GM21717 (cell line): Measurements from ENCODE around the gene ZFHX3.
A peak's percentile ranks its signal among the peaks of the same experiment; 100 is the strongest.

Experiments used
- ATAC-seq: cut with Tn5 transposase; IDR thresholded peaks from one replicate; pipeline ENCODE4 v1.9.1; 2021; ENCODE audit warnings: mild to moderate bottlenecking, moderate library complexity; ENCODE audit not compliant: unreplicated experiment

The ZFHX3 gene

GRCh38 chr16:73040735-73041402, 7.1 kb downstream of the ZFHX3 start:
- no peak for ATAC-seq

DNA sequence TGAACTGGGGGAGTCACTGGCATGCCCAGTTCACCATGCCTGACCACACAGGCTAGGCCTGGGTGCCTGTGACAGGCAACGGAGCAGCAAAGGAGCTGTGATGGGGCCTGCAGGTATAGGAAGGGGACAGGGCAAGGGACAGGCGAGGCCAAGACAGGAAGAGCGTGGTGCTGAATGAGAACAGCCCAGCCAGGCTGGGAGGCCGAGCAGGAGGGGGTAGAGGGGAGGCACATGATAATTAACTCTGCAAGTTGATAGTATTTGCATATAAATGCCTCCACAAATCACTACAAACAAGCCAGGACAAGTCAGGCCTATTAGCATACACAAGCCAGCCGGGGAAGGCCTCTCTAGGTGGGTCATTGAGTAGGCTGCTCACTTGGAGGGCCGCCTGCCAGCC, 7.8 kb downstream of the ZFHX3 start:
- no peak for ATAC-seq

GRCh38 chr16:73037845-73038570, 9.9 kb downstream of the ZFHX3 start:
- no peak for ATAC-seq

GRCh38 chr16:73037331-73037745, 10.6 kb downstream of the ZFHX3 start:
- no peak for ATAC-seq

DNA sequence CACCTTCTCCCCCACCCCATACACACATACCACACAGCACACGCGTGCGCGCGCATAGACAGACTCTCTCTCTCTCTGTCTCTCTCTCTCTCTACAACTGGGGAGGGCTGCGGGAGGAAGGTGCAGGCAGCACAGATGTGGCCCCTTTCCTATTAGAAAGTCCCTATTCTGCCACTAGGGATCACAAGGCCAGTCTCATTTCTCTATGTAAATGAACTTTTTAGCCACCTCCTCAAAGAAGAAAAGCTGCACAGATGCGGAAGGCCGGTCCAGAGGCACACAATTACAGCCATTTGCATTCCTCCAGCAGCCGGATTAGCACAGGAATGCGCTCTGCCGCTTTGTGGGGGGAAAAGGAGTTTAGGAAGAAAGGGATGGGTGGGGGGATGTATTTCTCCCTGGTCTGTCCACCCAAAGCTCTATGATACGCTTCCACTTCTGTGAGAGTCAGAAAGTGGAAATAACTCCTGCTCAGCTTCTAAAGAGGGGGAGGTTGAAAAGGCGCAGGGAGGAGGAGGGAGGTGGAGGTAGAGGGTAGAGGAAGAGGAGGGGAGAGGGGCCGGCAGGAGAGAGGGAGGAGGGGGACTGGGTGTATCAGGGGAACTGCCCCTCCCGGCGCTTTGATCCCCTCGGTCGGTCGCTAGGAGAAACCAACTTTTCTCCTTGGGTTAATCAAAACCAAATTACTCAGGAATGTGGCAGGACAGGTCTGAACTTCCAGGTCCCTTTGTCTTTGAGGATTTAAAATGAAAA, 11.7 kb downstream of the ZFHX3 start:
- peak; percentile 70 for ATAC-seq

DNA sequence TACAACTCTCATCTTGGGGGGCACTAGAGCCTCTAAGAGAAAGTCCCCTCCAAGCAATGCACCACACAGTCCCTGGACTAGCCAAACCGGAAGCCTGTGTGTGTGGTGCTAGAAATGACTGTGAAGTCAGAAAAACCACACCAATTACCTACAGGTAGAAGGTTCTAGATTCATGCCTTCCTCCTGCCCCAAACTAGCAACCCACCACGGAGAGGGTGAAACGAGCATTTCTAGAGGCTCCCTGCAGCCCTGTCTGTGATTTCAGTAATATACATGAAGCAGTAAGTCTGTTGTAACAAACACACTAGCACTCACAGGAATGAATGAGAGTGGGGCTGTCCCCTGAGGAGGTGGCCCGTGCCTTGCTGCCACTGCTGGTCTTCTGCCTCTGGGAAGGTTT, 13.6 kb downstream of the ZFHX3 start:
- ATAC-seq = peak; percentile 36

GRCh38 chr16:73033271-73033998, 14.5 kb downstream of the ZFHX3 start:
- no peak for ATAC-seq

GRCh38 chr16:73032541-73033270, 15.2 kb downstream of the ZFHX3 start:
- ATAC-seq = peak; percentile 32

GRCh38 chr16:73031984-73032383, 15.9 kb downstream of the ZFHX3 start:
- ATAC-seq = no peak

GRCh38 chr16:73031155-73031866, 16.6 kb downstream of the ZFHX3 start:
- no peak for ATAC-seq

DNA sequence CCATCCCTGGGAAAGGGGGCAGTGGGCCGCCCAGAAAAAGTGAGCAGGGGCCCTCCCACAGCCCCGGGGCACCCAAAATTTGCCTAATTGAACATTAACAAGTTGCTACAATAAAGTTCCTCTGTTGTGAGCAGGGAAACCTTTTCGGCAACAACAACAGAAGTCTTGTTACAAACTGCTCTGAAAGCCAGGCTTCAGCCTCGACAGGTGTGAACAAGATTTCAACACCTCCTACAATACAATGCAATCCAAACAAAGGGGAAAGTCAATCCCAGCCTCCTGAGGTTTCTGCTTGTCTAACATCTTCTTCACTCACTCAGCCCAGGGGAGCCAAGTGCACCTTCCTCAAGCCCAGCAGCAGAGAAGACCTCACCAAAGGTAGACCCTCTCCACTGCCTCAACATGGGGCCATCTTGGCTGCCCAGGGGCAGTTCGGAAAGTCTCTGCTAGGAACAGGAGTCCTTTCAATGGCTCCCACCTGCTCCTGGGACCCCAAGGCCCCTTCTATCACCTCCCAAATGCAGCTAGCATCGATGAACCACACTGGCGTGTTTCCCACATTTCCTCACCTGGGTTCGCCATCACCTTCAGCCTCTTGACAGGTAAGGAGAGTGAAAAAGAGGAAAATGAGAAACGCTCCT, 19.1 kb downstream of the ZFHX3 start:
- ATAC-seq = no peak

GRCh38 chr16:73028263-73028662, 19.7 kb downstream of the ZFHX3 start:
- no peak for ATAC-seq

DNA sequence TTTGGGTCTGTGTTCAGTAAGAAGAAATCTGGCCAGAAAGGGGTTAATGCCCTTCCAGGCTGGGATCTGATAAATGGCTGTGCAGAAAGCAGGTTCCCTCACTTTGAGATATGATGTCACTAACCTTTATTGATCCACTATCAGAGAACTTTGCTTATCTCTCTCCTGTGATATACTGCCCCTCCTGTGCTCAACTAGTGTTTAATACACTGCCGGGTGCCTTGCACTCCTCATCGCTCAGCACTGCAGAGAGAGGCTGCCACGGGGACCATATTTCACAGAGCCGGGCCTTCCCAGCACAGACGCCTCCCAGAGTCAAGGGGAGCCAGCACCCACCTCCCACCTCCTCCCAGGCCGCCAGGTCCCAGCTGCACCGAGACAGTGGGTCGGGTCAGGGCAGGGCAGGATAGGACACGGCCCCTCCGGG, 20.2 kb downstream of the ZFHX3 start:
- ATAC-seq = no peak

DNA sequence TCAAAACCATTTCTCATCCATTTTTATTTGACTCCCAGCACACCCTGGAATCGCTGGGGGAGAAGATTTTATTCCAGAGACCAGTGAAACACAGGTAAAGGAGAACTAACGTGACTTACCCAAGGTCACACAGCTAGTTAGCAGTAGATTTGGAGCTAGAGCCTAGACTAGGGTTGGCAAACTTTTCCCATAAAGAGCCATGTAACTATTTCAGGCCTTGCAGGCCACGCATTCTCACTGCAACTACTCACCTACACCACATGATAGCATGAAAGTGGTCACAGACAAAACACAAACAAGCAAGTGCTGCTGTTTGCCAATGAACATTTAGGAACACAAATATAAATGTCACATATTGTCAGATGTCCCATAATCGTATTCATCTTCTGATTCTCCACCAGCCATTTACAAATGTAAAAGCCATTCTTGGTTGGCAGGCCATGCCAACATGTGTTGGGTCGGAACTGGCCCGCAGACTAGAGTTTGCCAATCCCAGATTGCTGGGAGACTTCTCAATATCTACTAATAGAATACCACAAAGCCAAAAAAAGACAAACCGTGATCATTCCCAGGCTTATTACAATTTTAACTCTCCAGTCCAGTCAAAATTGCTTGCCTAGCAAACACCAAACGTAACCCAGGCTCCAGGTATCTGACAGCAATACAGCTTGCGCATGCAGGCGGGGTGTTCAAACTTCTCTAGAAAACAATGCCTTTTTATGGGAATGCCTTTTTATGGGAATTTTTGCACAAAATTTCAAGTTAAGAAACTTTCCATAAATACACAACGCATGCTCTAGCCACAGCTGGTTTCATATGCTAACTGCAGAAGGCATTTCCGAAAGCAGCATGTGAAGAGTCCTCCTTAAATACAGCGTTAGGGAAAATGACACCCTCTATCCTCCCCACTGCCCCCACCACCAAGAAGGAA, 20.9 kb downstream of the ZFHX3 start:
- ATAC-seq = no peak

DNA sequence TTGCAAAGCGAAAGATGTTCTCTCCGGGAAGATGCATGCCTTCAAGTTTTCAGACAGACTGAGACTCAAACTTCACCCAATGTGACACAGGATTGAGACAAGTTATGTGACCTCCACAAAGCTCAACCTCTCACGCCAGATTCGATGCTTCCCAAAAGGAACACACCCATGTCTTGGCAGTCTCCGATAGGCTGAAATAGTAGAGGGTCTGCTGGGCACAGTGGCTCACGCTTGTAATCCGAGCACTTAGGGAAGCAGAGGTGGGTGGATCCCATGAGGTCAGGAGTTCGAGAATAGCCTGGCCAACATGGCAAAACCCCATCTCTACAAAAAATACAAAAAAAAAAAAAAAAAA, 22.1 kb downstream of the ZFHX3 start:
- no peak for ATAC-seq

DNA sequence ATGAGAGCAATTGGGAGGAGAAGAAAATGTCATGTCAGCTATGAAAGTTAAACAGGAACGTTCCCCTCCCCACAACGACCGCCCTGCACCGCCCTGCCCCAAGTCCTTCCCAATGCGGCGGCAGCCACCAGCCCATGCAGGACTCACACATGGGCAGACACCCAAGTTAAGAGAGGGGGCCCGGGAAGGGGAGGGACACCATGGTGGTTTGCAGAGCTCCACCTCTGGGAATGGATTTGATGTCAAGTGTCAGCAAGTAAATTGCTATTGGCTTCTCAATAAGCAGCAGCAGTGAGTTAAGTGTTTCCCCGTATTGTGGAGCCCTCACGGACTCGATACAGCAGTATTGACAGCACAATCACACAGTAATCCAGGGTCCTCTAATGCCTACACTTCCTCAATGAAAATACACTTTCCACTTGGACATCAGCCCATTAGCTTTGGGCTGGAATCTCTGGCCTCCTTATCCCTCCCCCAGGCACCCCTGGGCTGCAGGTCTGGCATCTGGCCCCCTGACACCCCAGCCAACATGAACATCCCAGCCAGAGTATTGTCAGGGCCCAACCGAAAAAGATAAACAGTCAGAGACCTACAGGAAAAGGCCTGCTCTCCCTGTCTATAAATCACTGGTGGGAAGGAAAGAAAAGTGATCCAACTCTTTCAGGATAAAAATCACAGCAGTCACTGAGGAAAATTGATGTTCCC, 22.6 kb downstream of the ZFHX3 start:
- ATAC-seq = no peak

GRCh38 chr16:73024571-73025105, 23.3 kb downstream of the ZFHX3 start:
- ATAC-seq = no peak
